ENCODE results near the gene EPAS1. TPM values are rescaled to one million over a fixed set of nuclear protein-coding genes. Genes with fewer than 3 reads are reported as not detected.

EPAS1 gene
- total RNA-seq, 1 experiment from 2014 or later, result 55.9 TPM

GRCh38 chr2:46393865-46394264 is 96.7 kb downstream of the EPAS1 start:
- TF ChIP-seq SP1 (IDR thresholded peaks at IDR 0.05; ENCODE audit: low read depth), result no peak
- TF ChIP-seq CBX3 (IDR thresholded peaks at IDR 0.05; ENCODE audit: low read depth), result no peak
- no peak for TF ChIP-seq EZH2 (IDR thresholded peaks at IDR 0.05)
- no peak for TF ChIP-seq REST (IDR thresholded peaks at IDR 0.05; ENCODE audit: low read depth)
- no peak for TF ChIP-seq EGR1 (IDR thresholded peaks at IDR 0.05; ENCODE audit: low read depth)
- TF ChIP-seq RAD21 (IDR thresholded peaks at IDR 0.05; ENCODE audit: low read depth), result no peak
- TF ChIP-seq POLR2A (IDR thresholded peaks at IDR 0.05; ENCODE audit: borderline replicate concordance, extremely low read depth, insufficient read depth, insufficient read length), result no peak
- no peak for TF ChIP-seq ELF1 (IDR thresholded peaks at IDR 0.05; ENCODE audit: borderline replicate concordance, low read depth)
- TF ChIP-seq TCF7L2 (IDR thresholded peaks at IDR 0.05; ENCODE audit: borderline replicate concordance, extremely low read depth, insufficient read depth, insufficient read length), result no peak
- TF ChIP-seq CTCF (IDR thresholded peaks at IDR 0.05 in 2 of 3, conservative IDR thresholded peaks at IDR 0.05 in 1 of 3; ENCODE audit: borderline replicate concordance in 1 of 3, insufficient read depth in 1 of 3, low read depth in 2 of 3, low read length in 2 of 3), result no peak
- TF ChIP-seq JUND (IDR thresholded peaks at IDR 0.05), result no peak
- TF ChIP-seq SIN3A (IDR thresholded peaks at IDR 0.05; ENCODE audit: low read depth), result no peak
- RAD21 ChIA-PET (ENCODE audit: low non-redundant PET in 1 of 2, low total read pairs in 2 of 2, uncharacterized antibody in 2 of 2, unreplicated experiment in 2 of 2), result no interaction called here
- Histone ChIP-seq H3K9me2 (ENCODE audit: insufficient read depth) (no peaks in the 10 kb centered on the region), H3K79me2 (ENCODE audit: insufficient read depth, low read length) (no peaks in the 10 kb centered on the region), H3K36me3 (ENCODE audit: control insufficient read depth in 1 of 2, insufficient read depth in 2 of 2, low read length in 2 of 2) (no peaks in the 10 kb centered on the region), H3K9ac (ENCODE audit: low read length) (no peak overlapping the region), H2AFZ (ENCODE audit: low read depth, low read length, poor library complexity, severe bottlenecking) (no peak overlapping the region), H3K27ac (ENCODE audit: low read depth, low read length) (no peak overlapping the region), H3K4me1 (ENCODE audit: control insufficient read depth in 1 of 2, insufficient read depth in 2 of 2, low read length in 2 of 2) (peaks cover 0 to 4% of the 10 kb centered on the region in 2 experiments; a peak in 1 of 4 replicates), H3K4me3 (replicated peaks in 1 of 2; ENCODE audit: low read depth in 1 of 2, low read length in 2 of 2) (no peak overlapping the region), H3K9me3 (ENCODE audit: control insufficient read depth in 1 of 2, insufficient read depth in 1 of 2, low read depth in 1 of 2, low read length in 2 of 2) (no peaks in the 10 kb centered on the region), H3K4me2 (ENCODE audit: low read length) (no peak overlapping the region), H4K20me1 (ENCODE audit: insufficient read depth) (no peaks in the 10 kb centered on the region), H3K27me3 (ENCODE audit: insufficient read depth, low read length) (no peaks in the 10 kb centered on the region)
- CTCF ChIA-PET, result no interaction called here
- no TSS peak for BruUV-seq (replicated peaks)
- ATAC-seq, result no peak
- no peak for DNase-seq (ENCODE audit: low read depth, low spot score)
- POLR2A ChIA-PET, result no interaction called here
- intact Hi-C loops (cut with micrococcal nuclease), result no loop called here

All from HCT116 (cell line).